Measurements from ENCODE around the gene POLR3K.

POLR3K gene

DNA sequence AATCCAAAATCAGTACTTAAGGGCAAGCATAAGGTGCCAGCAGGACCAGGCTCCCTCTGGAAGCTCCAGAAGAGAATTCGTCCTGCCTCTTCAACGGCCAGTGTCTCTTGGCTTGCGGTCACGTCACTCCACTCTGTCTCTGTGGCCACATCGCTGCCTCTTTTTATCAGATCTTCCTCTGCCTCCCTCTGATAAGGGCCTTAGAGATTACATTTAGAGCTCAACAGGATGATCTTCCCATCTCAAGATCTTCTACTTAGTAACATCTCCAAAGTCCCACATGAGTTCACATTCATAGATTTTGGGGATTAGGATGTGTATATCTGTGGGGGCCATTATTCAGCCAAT lies 41.5 kb upstream of the POLR3K start:
- Histone ChIP-seq H3K36me3 (ENCODE audit: control insufficient read depth in 4 of 4, insufficient read depth in 4 of 4, low read length in 3 of 4) (peaks cover 2 to 57% (median 31%) of the 10 kb centered on the region in 4 experiments), H3K27me3 (replicated peaks in 2 of 5; ENCODE audit: control insufficient read depth in 4 of 5, insufficient read depth in 5 of 5, low read length in 4 of 5) (no peaks in the 10 kb centered on the region), H3K4me1 (ENCODE audit: control extremely low read depth in 1 of 4, control insufficient read depth in 4 of 4, insufficient read depth in 4 of 4, low read length in 3 of 4) (peaks cover 0 to 28% (median 12%) of the 10 kb centered on the region in 4 experiments), H3K9me3 (ENCODE audit: control extremely low read depth in 1 of 5, control insufficient read depth in 4 of 5, insufficient read depth in 2 of 5, low read depth in 1 of 5, low read length in 4 of 5) (no peaks in the 10 kb centered on the region), H3K4me3 (ENCODE audit: control insufficient read depth in 1 of 7, extremely low read depth in 1 of 7, insufficient read depth in 4 of 7, low read depth in 2 of 7, low read length in 6 of 7) (no peak overlapping the region), H3K27ac (ENCODE audit: insufficient read depth in 1 of 2, low read depth in 1 of 2, low read length in 2 of 2, poor library complexity in 1 of 2, severe bottlenecking in 2 of 2) (no peak overlapping the region)
- ChIA-PET POLR2A (no interaction called here), CTCF (interaction anchor here (0.9 to 17.5 kb wide), 5 partner anchors 11 to 38 kb away, joined by 3 to 643 read pairs (median 27); partner anchors contain the start of genes MPG and RHBDF1)
- WGBS (ENCODE audit: insufficient coverage): 93% methylated on average over 5 of the region's 5 CpGs
- no peak for DNase-seq

DNA sequence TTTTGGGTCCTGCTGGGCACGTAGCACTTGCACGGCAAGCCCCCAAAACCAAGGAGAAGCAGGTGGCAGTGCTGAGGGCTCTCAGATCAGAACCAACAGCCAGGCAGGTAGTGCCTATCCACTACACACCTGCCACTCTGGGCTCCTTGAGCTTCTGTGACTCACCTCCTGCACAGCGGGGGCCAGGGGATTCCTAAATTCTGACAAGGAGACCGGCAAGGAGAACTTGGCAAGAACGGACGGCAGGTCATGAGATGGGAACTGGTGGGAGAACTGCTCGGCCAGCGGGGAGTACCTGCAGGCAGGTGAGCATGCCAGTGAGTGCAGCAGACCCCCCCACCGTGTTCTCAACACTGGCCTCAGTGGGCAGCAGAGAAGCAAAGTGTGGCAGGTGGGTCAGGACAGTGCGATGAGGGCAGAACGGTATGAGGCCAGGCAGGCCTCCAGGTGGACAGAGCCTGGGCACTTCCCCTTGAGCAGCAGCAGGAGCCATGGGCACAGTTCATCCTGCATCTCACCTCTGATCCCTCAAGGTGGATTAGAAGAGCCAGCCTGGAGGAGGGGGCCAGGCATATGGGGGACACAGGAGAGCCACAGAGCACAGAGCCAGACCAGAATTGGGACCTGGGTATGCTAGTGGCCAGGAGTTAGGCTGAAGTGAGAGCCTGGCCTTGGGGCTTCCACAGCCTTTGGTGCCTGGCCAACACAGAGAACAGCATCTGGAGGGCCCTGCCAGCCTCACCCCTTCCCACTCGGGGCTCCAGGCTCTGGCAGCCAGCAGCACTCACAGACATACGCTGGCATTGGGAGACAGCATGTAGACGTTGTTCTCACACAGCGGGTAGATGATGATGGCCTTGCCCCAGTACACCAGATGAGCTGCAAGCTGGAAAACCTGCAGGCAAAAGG lies 39.3 kb upstream of the POLR3K start:
- H3K27ac ChIP-seq (ENCODE audit: insufficient read depth in 1 of 2, low read depth in 1 of 2, low read length in 2 of 2, poor library complexity in 1 of 2, severe bottlenecking in 2 of 2): no peak overlapping the region
- H3K36me3 ChIP-seq (ENCODE audit: control insufficient read depth in 4 of 4, insufficient read depth in 4 of 4, low read length in 3 of 4): peaks cover 2 to 64% (median 40%) of the 10 kb centered on the region in 4 experiments
- no peak overlapping the region for H3K4me3 ChIP-seq (ENCODE audit: control insufficient read depth in 1 of 7, extremely low read depth in 1 of 7, insufficient read depth in 4 of 7, low read depth in 2 of 7, low read length in 6 of 7)
- 94% methylated on average over 11 of the region's 15 CpGs for WGBS (ENCODE audit: insufficient coverage)
- ChIA-PET POLR2A (interaction anchor here (1.4 kb wide), 1 partner anchor 27 kb away, joined by 7 read pairs; no protein-coding TSS in a partner anchor), CTCF (interaction anchor here (5.8 to 17.5 kb wide), 2 partner anchors 14 to 21 kb away, joined by 44 to 643 read pairs; partner anchors contain the start of genes MPG and RHBDF1)
- no peaks in the 10 kb centered on the region for H3K27me3 ChIP-seq (replicated peaks in 2 of 5; ENCODE audit: control insufficient read depth in 4 of 5, insufficient read depth in 5 of 5, low read length in 4 of 5)
- no peaks in the 10 kb centered on the region for H3K9me3 ChIP-seq (ENCODE audit: control extremely low read depth in 1 of 5, control insufficient read depth in 4 of 5, insufficient read depth in 2 of 5, low read depth in 1 of 5, low read length in 4 of 5)
- peaks cover 0 to 28% (median 13%) of the 10 kb centered on the region in 4 experiments for H3K4me1 ChIP-seq (ENCODE audit: control extremely low read depth in 1 of 4, control insufficient read depth in 4 of 4, insufficient read depth in 4 of 4, low read length in 3 of 4)
- no peak for DNase-seq

- peak in 2 of 3 donors; percentile 54 to 68 for DNase-seq
- H3K36me3 ChIP-seq (ENCODE audit: control insufficient read depth in 4 of 4, insufficient read depth in 4 of 4, low read length in 3 of 4): peaks cover 2 to 68% (median 42%) of the 10 kb centered on the region in 4 experiments
- no peaks in the 10 kb centered on the region for H3K9me3 ChIP-seq (ENCODE audit: control extremely low read depth in 1 of 5, control insufficient read depth in 4 of 5, insufficient read depth in 2 of 5, low read depth in 1 of 5, low read length in 4 of 5)
- CTCF ChIA-PET: interaction anchor here (1.2 to 17.5 kb wide), 3 partner anchors 16 to 26 kb away, joined by 5 to 643 read pairs (median 6); partner anchors contain the start of genes MPG and RHBDF1
- peaks cover 0 to 34% (median 19%) of the 10 kb centered on the region in 4 experiments for H3K4me1 ChIP-seq (ENCODE audit: control extremely low read depth in 1 of 4, control insufficient read depth in 4 of 4, insufficient read depth in 4 of 4, low read length in 3 of 4)
- POLR2A ChIA-PET: interaction anchor here (1.1 to 1.4 kb wide), 2 partner anchors 24 to 26 kb away, joined by 3 to 7 read pairs; no protein-coding TSS in a partner anchor
- WGBS (ENCODE audit: insufficient coverage): 9% methylated on average over 9 of the region's 9 CpGs
- no peak overlapping the region for H3K27ac ChIP-seq (ENCODE audit: insufficient read depth in 1 of 2, low read depth in 1 of 2, low read length in 2 of 2, poor library complexity in 1 of 2, severe bottlenecking in 2 of 2)
- H3K4me3 ChIP-seq (ENCODE audit: control insufficient read depth in 1 of 7, extremely low read depth in 1 of 7, insufficient read depth in 4 of 7, low read depth in 2 of 7, low read length in 6 of 7): peak overlapping the region in 1 of 7 experiments; percentile 38
- no peaks in the 10 kb centered on the region for H3K27me3 ChIP-seq (replicated peaks in 2 of 5; ENCODE audit: control insufficient read depth in 4 of 5, insufficient read depth in 5 of 5, low read length in 4 of 5)
Measured at GRCh38 chr16:91484-91883, 38.1 kb upstream of the POLR3K start.

DNA sequence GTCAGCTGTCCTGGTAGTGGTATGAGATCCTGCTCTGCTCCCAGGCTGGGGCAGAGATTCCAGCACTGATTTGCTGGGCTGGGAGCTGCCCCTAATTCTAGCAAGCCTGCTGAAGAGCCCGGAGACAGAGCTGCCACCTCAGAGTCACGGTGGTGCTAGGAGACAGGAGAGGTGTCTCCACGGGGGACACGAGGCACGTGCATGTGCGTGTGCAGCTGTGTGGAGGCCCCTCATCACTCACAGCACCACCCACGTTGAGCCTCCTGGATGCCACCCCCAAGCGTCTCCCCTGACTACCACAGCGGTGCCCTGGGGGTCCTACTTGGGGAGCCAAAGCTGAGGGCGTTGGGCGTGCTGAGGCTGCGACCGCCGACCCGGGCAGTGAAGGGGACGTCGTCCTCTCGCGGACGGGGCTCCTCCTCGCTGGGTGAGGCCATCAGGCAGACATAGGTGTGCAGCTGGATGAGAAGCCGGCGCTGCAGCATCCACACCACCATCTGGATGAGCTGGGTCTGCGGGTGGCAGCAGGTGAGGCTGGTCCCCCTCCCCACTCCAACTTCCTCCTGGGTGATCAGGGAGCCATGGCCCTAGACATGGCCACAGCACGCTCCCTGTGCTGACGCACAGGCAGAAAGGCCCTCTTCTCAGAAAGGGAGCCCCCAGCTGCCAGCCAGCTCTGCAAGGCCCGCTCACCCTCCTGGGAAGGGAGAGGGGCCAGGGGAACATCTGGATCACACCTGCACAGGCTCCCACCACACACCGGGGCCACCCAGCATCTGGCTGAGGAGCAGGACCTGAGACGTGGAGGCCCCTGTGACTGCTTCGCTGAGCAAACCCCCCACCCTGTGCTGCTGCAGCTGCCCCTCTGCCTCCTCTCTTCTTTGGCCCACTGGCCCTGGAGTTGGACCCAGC lies 36.2 kb upstream of the POLR3K start:
- Histone ChIP-seq H3K4me3 (ENCODE audit: control insufficient read depth in 1 of 7, extremely low read depth in 1 of 7, insufficient read depth in 4 of 7, low read depth in 2 of 7, low read length in 6 of 7) (no peak overlapping the region), H3K36me3 (ENCODE audit: control insufficient read depth in 4 of 4, insufficient read depth in 4 of 4, low read length in 3 of 4) (peaks cover 2 to 74% (median 45%) of the 10 kb centered on the region in 4 experiments), H3K27me3 (replicated peaks in 2 of 5; ENCODE audit: control insufficient read depth in 4 of 5, insufficient read depth in 5 of 5, low read length in 4 of 5) (no peaks in the 10 kb centered on the region), H3K4me1 (ENCODE audit: control extremely low read depth in 1 of 4, control insufficient read depth in 4 of 4, insufficient read depth in 4 of 4, low read length in 3 of 4) (peaks cover 0 to 53% (median 37%) of the 10 kb centered on the region in 4 experiments), H3K9me3 (ENCODE audit: control extremely low read depth in 1 of 5, control insufficient read depth in 4 of 5, insufficient read depth in 2 of 5, low read depth in 1 of 5, low read length in 4 of 5) (no peaks in the 10 kb centered on the region), H3K27ac (ENCODE audit: insufficient read depth in 1 of 2, low read depth in 1 of 2, low read length in 2 of 2, poor library complexity in 1 of 2, severe bottlenecking in 2 of 2) (no peak overlapping the region)
- ChIA-PET CTCF (interaction anchor here (0.9 to 17.5 kb wide), 3 partner anchors 9 to 18 kb away, joined by 3 to 643 read pairs (median 3); partner anchors contain the start of genes MPG and RHBDF1), POLR2A (no interaction called here)
- WGBS (ENCODE audit: insufficient coverage): 95% methylated on average over 30 of the region's 30 CpGs
- no peak for DNase-seq

DNA sequence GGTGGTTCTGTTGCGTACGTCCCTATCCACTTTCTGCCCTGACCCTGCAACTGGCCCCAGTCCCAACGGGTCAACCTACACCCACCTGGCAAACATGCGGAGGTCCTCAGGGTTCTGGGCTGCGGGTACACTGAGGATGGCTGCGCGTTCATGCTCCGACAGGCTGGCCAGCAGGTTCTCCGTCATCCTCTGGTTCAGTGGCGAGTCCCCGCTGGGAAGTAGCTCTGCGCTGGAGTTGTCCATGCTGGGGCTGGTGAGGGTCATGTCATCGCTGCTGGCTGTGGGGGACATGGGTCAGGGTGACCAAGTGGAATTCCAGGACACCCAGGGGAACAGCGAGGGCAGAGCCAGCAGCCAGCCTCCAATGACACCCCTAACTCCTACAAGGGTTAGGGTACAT lies 35.2 kb upstream of the POLR3K start:
- Histone ChIP-seq H3K9me3 (ENCODE audit: control extremely low read depth in 1 of 5, control insufficient read depth in 4 of 5, insufficient read depth in 2 of 5, low read depth in 1 of 5, low read length in 4 of 5) (no peaks in the 10 kb centered on the region), H3K27me3 (replicated peaks in 2 of 5; ENCODE audit: control insufficient read depth in 4 of 5, insufficient read depth in 5 of 5, low read length in 4 of 5) (no peaks in the 10 kb centered on the region), H3K36me3 (ENCODE audit: control insufficient read depth in 4 of 4, insufficient read depth in 4 of 4, low read length in 3 of 4) (peaks cover 2 to 69% (median 43%) of the 10 kb centered on the region in 4 experiments), H3K4me3 (ENCODE audit: control insufficient read depth in 1 of 7, extremely low read depth in 1 of 7, insufficient read depth in 4 of 7, low read depth in 2 of 7, low read length in 6 of 7) (no peak overlapping the region), H3K27ac (ENCODE audit: insufficient read depth in 1 of 2, low read depth in 1 of 2, low read length in 2 of 2, poor library complexity in 1 of 2, severe bottlenecking in 2 of 2) (no peak overlapping the region), H3K4me1 (ENCODE audit: control extremely low read depth in 1 of 4, control insufficient read depth in 4 of 4, insufficient read depth in 4 of 4, low read length in 3 of 4) (peaks cover 0 to 63% (median 47%) of the 10 kb centered on the region in 4 experiments)
- WGBS (ENCODE audit: insufficient coverage): 96% methylated on average over 9 of the region's 14 CpGs
- ChIA-PET POLR2A (no interaction called here), CTCF (interaction anchor here (1.2 to 17.5 kb wide), 3 partner anchors 8 to 17 kb away, joined by 3 to 643 read pairs (median 6); partner anchors contain the start of genes MPG and RHBDF1)
- no peak for DNase-seq

- 93% methylated on average over 19 of the region's 23 CpGs for WGBS (ENCODE audit: insufficient coverage)
- H3K36me3 ChIP-seq (ENCODE audit: control insufficient read depth in 4 of 4, insufficient read depth in 4 of 4, low read length in 3 of 4): peaks cover 0 to 67% (median 42%) of the 10 kb centered on the region in 4 experiments
- H3K4me3 ChIP-seq (ENCODE audit: control insufficient read depth in 1 of 7, extremely low read depth in 1 of 7, insufficient read depth in 4 of 7, low read depth in 2 of 7, low read length in 6 of 7): peak overlapping the region in 1 of 7 experiments; percentile 37
- no peaks in the 10 kb centered on the region for H3K9me3 ChIP-seq (ENCODE audit: control extremely low read depth in 1 of 5, control insufficient read depth in 4 of 5, insufficient read depth in 2 of 5, low read depth in 1 of 5, low read length in 4 of 5)
- ChIA-PET CTCF (interaction anchor here (1.2 to 17.5 kb wide), 2 partner anchors 10 to 15 kb away, joined by 7 to 643 read pairs; partner anchors contain the start of genes MPG and RHBDF1), POLR2A (no interaction called here)
- peaks cover 0 to 66% (median 51%) of the 10 kb centered on the region in 4 experiments for H3K4me1 ChIP-seq (ENCODE audit: control extremely low read depth in 1 of 4, control insufficient read depth in 4 of 4, insufficient read depth in 4 of 4, low read length in 3 of 4)
- no peaks in the 10 kb centered on the region for H3K27me3 ChIP-seq (replicated peaks in 2 of 5; ENCODE audit: control insufficient read depth in 4 of 5, insufficient read depth in 5 of 5, low read length in 4 of 5)
- no peak for DNase-seq
- H3K27ac ChIP-seq (ENCODE audit: insufficient read depth in 1 of 2, low read depth in 1 of 2, low read length in 2 of 2, poor library complexity in 1 of 2, severe bottlenecking in 2 of 2): peak overlapping the region in 1 of 2 experiments; percentile 68
Measured at GRCh38 chr16:86483-86952, 33.1 kb upstream of the POLR3K start.

Measured in common myeloid progenitor, CD34-positive (primary cell).